ENCODE data around the gene LIG1. TPM values are rescaled to one million over a fixed set of nuclear protein-coding genes. Genes with fewer than 3 reads are reported as not detected.
"Not testable (repeated sequence)": the region's sequence is repeated elsewhere in the genome, so short reads cannot be mapped to it uniquely, and the experiment has no call there.

The LIG1 gene
- total and polyA plus RNA-seq, 9 donors, result 12.3 to 36.2 (median 20.0) TPM

DNA sequence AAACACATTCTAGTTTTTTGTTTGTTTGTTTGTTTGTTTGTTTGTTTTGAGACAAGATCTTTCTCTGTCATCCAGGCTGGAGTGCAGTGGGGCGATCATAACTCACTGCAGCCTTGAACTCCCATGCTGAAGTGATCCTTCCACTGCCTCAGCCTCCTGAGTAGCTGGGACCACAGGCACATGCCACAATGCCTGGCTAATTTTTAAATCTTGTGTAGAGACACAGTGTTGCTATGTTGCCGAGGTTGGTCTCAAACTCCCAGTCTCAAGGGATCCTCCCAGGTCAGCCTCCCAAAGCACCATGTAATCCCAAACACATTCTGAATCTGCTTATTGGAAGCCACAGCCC is 75.3 kb downstream of the LIG1 start:
- Histone ChIP-seq H3K9me3 (no peaks in the 10 kb centered on the region), H3K27me3 (no peaks in the 10 kb centered on the region), H3K27ac (no peak overlapping the region), H3K4me3 (no peak overlapping the region), H3K36me3 (no peaks in the 10 kb centered on the region), H3K4me1 (ENCODE audit: insufficient read depth) (no peaks in the 10 kb centered on the region)
- no peak for DNase-seq
- TF ChIP-seq, protein P1, sequence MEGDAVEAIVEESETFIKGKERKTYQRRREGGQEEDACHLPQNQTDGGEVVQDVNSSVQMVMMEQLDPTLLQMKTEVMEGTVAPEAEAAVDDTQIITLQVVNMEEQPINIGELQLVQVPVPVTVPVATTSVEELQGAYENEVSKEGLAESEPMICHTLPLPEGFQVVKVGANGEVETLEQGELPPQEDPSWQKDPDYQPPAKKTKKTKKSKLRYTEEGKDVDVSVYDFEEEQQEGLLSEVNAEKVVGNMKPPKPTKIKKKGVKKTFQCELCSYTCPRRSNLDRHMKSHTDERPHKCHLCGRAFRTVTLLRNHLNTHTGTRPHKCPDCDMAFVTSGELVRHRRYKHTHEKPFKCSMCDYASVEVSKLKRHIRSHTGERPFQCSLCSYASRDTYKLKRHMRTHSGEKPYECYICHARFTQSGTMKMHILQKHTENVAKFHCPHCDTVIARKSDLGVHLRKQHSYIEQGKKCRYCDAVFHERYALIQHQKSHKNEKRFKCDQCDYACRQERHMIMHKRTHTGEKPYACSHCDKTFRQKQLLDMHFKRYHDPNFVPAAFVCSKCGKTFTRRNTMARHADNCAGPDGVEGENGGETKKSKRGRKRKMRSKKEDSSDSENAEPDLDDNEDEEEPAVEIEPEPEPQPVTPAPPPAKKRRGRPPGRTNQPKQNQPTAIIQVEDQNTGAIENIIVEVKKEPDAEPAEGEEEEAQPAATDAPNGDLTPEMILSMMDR (IDR thresholded peaks at IDR 0.05), result no peak
- no peak for TF ChIP-seq POLR2A (IDR thresholded peaks at IDR 0.05)
- TF ChIP-seq EP300 (IDR thresholded peaks at IDR 0.05), result no peak
- WGBS, 3 donors, result 83 to 92% (median 89%) methylated on average over 2 of the region's 2 CpGs
- intact Hi-C loops (cut with DNase I), result no loop called here

DNA sequence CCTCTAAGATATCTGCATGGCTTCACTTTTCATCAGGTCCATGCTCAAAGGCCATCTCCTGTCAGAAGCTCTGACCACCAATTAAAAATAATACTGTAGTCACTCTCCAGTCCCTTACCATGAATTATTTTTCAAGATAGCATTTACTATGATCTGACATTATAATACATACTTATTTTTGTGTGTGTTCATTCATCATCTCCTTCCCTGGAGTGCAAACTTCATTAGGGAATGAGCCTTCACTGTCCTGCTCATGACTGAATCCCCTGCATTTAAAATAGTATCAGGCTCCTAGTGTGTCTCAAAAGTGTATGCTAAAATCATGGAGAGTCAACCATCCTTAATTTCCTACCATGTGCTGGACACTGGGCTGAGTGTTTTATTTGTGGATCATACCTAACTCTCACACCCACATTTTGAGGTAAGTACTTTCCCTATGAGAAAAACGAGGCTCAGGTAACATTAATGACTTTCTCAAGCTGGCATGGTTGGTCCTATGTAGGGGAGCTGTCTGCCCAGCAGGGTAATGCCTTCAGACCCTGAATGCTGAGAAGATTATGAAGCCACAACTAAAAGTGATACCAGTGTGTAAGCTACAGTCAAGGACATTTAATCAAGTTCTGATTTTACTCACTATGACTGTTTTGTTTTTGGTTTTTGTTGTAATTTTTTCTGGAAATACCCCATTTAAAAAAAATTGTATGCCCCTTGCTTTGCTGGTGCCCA is 75.9 kb downstream of the LIG1 start:
- no peak for TF ChIP-seq POLR2A (IDR thresholded peaks at IDR 0.05)
- TF ChIP-seq, protein P1 (IDR thresholded peaks at IDR 0.05), result no peak
- TF ChIP-seq EP300 (IDR thresholded peaks at IDR 0.05), result no peak
- Histone ChIP-seq H3K9me3 (no peaks in the 10 kb centered on the region), H3K4me1 (ENCODE audit: insufficient read depth) (no peaks in the 10 kb centered on the region), H3K27ac (no peak overlapping the region), H3K36me3 (no peaks in the 10 kb centered on the region), H3K4me3 (no peak overlapping the region), H3K27me3 (no peaks in the 10 kb centered on the region)
- WGBS, 3 donors, result 13 to 25% (median 18%) methylated on average over 1 of the region's 1 CpG
- DNase-seq, result no peak
- intact Hi-C loops (cut with DNase I), result no loop called here

DNA sequence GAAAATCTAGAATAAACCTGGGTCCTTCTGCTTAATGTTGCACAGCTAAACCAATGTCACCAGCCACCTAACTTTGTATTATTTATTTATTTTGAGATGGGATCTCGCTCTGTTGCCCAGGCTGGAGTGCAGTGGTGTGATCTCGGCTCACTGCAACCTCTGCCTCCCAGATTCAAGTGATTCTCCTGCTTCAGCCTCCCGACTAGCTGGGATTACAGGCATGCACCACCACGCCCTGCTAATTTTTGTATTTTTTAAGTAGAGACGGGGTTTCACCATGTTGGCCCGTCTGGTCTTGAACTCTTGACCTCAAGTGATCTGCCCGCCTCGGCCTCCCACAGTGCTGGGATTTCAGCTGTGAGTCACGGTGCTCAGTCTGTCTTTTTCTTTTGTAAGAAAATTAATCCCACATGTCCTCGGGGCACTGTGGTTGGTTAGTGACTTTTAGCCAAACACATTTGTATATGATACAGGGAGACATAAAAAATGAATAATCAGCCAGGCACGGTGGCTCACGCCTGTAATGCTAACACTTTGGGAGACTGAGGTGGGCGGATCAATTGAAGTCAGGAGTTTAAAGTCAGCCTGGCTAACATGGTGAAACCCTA is 78.9 kb downstream of the LIG1 start:
- DNase-seq; H3K36me3 ChIP-seq; H3K27ac ChIP-seq; H3K4me1 ChIP-seq (ENCODE audit: insufficient read depth); H3K27me3 ChIP-seq; H3K9me3 ChIP-seq; H3K4me3 ChIP-seq; intact Hi-C loops (cut with DNase I): not testable (repeated sequence)
- WGBS, 3 donors, result 71 to 77% (median 74%) methylated on average over 13 of the region's 13 CpGs

DNA sequence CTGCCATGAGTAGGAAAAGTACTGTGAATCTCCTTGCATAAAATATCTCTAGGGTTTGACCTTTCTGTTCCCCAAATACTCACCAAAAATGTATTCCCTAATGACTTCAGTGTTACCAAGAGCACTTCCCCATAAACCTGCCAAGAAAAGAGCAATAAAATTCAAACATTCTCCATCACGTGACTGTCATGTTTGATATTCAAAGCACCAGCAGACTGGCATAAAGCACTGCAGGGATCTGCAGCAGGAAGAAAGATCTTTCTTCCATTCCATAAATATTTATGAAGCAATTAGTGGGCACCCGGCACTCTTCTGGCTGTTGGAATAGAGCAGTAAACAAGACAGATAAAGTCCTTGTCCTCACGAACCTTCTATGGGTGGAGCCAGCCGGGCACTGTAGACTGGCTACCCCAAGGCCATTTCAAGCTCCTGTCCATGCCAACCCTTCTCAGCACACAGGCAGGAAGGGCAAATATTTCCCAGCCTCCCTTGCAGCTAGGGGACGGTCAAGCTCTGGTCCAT is 79.8 kb downstream of the LIG1 start:
- Histone ChIP-seq H3K36me3 (no peaks in the 10 kb centered on the region), H3K27me3 (no peaks in the 10 kb centered on the region), H3K4me1 (ENCODE audit: insufficient read depth) (no peaks in the 10 kb centered on the region), H3K27ac (no peak overlapping the region), H3K9me3 (no peaks in the 10 kb centered on the region), H3K4me3 (no peak overlapping the region)
- TF ChIP-seq, protein P1 (IDR thresholded peaks at IDR 0.05), result no peak
- TF ChIP-seq EP300 (IDR thresholded peaks at IDR 0.05) (no peak), POLR2A (IDR thresholded peaks at IDR 0.05) (no peak)
- WGBS, 3 donors, result 37 to 47% (median 43%) methylated on average over 5 of the region's 5 CpGs
- intact Hi-C loops (cut with DNase I), result no loop called here
- no peak for DNase-seq

DNA sequence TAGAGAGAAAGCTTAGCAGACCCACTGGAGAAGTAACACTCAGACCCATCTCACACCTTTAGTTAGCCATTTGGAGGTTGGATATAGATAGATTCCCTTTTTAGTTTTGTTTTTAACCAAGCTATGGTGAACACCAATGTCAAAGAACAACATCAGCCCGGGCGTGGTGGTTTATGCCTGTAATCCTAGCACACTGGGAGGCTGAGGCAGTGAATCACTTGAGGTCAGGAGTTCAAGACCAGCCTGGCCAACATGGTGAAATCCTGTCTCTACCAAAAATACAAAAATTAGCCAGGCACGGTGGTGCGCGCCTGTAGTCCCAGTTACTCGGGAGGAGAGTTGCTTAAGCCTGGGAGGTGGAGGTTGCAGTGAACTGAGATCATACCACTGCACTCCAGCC is 81.2 kb downstream of the LIG1 start:
- WGBS, 3 donors, result 95 to 96% (median 96%) methylated on average over 6 of the region's 6 CpGs
- H3K4me1 ChIP-seq (ENCODE audit: insufficient read depth); H3K27ac ChIP-seq; H3K4me3 ChIP-seq; DNase-seq; intact Hi-C loops (cut with DNase I); H3K36me3 ChIP-seq; H3K27me3 ChIP-seq; H3K9me3 ChIP-seq: not testable (repeated sequence)

All from ovary (tissue), 9 donors.